Measurements from ENCODE around the gene VASP. TPM values are rescaled to one million over a fixed set of nuclear protein-coding genes. Genes with fewer than 3 reads are reported as not detected.

VASP gene
- total and polyA plus RNA-seq, 2 of the 13 experiments (the other 11 are each of a cell fraction or from before 2014, with no cell fraction given) = 41.8 to 67.1 TPM

GRCh38 chr19:45527731-45528130 is 20.5 kb downstream of the VASP start (continued):
- no peak for TF ChIP-seq ZNF512 (CRISPR knock-in tag; IDR thresholded peaks at IDR 0.05)

- FAIRE-seq (no peak), ATAC-seq (no peak), DNase-seq (ENCODE audit: low spot score) (no peak)
- Histone ChIP-seq H3K36me3 (replicated peaks in 1 of 2; ENCODE audit: control insufficient read depth in 1 of 2, insufficient read depth in 2 of 2, low read length in 2 of 2) (peaks cover 15 to 27% of the 10 kb centered on the region in 2 experiments), H3K4me1 (ENCODE audit: insufficient read depth, low read length) (peaks cover 1% of the 10 kb centered on the region), H3K4me3 (replicated peaks in 1 of 3; ENCODE audit: insufficient read depth in 1 of 3, low read depth in 2 of 3, low read length in 3 of 3) (no peak overlapping the region), H3K9ac (ENCODE audit: insufficient read depth, low read depth, low read length) (no peak overlapping the region), H4K20me1 (ENCODE audit: insufficient read depth, low read length) (peaks cover 4% of the 10 kb centered on the region; the same call in 1 of the 2 replicates), H3K9me3 (ENCODE audit: low read length) (peaks cover 11% of the 10 kb centered on the region; the same call in 1 of the 2 replicates), H2AFZ (ENCODE audit: low read length) (no peak overlapping the region), H3K79me2 (ENCODE audit: insufficient read depth, low read length) (no peaks in the 10 kb centered on the region), H3K27ac (ENCODE audit: extremely low read length, insufficient read depth, low read length) (no peak overlapping the region), H3K27me3 (ENCODE audit: control insufficient read depth in 1 of 2, insufficient read depth in 2 of 2, low read length in 2 of 2) (no peaks in the 10 kb centered on the region), H3K4me2 (ENCODE audit: low read depth, low read length) (no peak overlapping the region)
- BruUV-seq (replicated peaks) = no TSS peak
- CTCF ChIA-PET (ENCODE audit: low intra/inter-chr PET ratio, low total read pairs) = no interaction called here
- intact Hi-C loops (cut with micrococcal nuclease; ENCODE audit: unreplicated experiment) (no loop called here), in situ Hi-C loops (cut with HindIII; ENCODE audit: extremely low pct_ligation_motif_present, low pct_unique_long_range_greater_than_20kb) (no loop called here)
- 94% methylated on average over 17 of the region's 17 CpGs for WGBS (ENCODE audit: low lambda C conversion rate)
- POLR2A ChIA-PET = no interaction called here
- TF ChIP-seq HNF1B (CRISPR knock-in tag; IDR thresholded peaks at IDR 0.05) (no peak), CENPT (CRISPR knock-in tag; IDR thresholded peaks at IDR 0.05; ENCODE audit: low read depth) (no peak), HNF4G (IDR thresholded peaks at IDR 0.05; ENCODE audit: borderline replicate concordance, low read depth, low read length) (no peak), HNF4G (CRISPR knock-in tag; IDR thresholded peaks at IDR 0.05; ENCODE audit: borderline replicate concordance, low read depth) (no peak), PRDM10 (CRISPR knock-in tag; IDR thresholded peaks at IDR 0.05; ENCODE audit: low read depth) (peak; percentile 90), HOXA3 (CRISPR knock-in tag; IDR thresholded peaks at IDR 0.05) (no peak), SRSF1 (optimal IDR thresholded peaks at IDR 0.05; ENCODE audit: low read depth, low read length) (peak; percentile 54), ZBTB33 (CRISPR knock-in tag; IDR thresholded peaks at IDR 0.05) (peak; percentile 51; the same call in 1 of the 2 replicates)
Observed at GRCh38 chr19:45528149-45528743, 21.0 kb downstream of the VASP start.
